ENCODE data around the gene TMEM238. TPM values are rescaled to one million over a fixed set of nuclear protein-coding genes. Genes with fewer than 3 reads are reported as not detected.

Gene TMEM238
- total and polyA plus RNA-seq, 9 of the 15 experiments (the other 6 are each of a cell fraction or from before 2014, with no cell fraction given): 0.18 to 5.1 (median 1.3) TPM; not detected in 4

- no peak overlapping the region for H2AFZ ChIP-seq (ENCODE audit: low read depth, low read length)
- peaks cover 34% of the 10 kb centered on the region for H3K36me3 ChIP-seq (ENCODE audit: control insufficient read depth, insufficient read depth, low read length)
- no TSS peak for BruUV-seq (replicated peaks)
- 47% methylated on average over 17 of the region's 18 CpGs for whole genome bisulfite sequencing (ENCODE audit: insufficient coverage, low coverage, missing lambda C conversion rate)
- H3K4me1 ChIP-seq (replicated peaks in 1 of 2; ENCODE audit: control insufficient read depth in 2 of 2, insufficient read depth in 2 of 2, low read length in 2 of 2): peaks cover 32 to 45% of the 10 kb centered on the region in 2 experiments
- H3K4me2 ChIP-seq (ENCODE audit: insufficient read depth, low read length): no peak overlapping the region
- no peak for FAIRE-seq
- no peak overlapping the region for H3K27ac ChIP-seq (ENCODE audit: extremely low read depth, low read depth, low read length)
- 0 out of 2 replicates have a peak, but pooled peaks have one; percentile 18 for TF ChIP-seq ZBTB7A (IDR thresholded peaks at IDR 0.05; ENCODE audit: borderline replicate concordance, control insufficient read depth, low read depth, low read length)
- 0 out of 2 replicates have a peak, but pooled peaks have one; percentile 35 for TF ChIP-seq ZNF175 (CRISPR knock-in tag; IDR thresholded peaks at IDR 0.05; ENCODE audit: low read depth)
- TF ChIP-seq ZNF764 (CRISPR knock-in tag; IDR thresholded peaks at IDR 0.05; ENCODE audit: low read depth): no peak
- peak; percentile 53 for TF ChIP-seq ATF3 (IDR thresholded peaks at IDR 0.05)
- no peak for TF ChIP-seq ATF3 (CRISPR knock-in tag; conservative IDR thresholded peaks at IDR 0.05)
- TF ChIP-seq PKNOX1 (IDR thresholded peaks at IDR 0.05): peak; percentile 86
- TF ChIP-seq EGR1 (conservative IDR thresholded peaks at IDR 0.05): 0 out of 2 replicates have a peak, but pooled peaks have one; percentile 30
- no peak for TF ChIP-seq E2F3 (CRISPR knock-in tag; IDR thresholded peaks at IDR 0.05)
- TF ChIP-seq CEBPG (CRISPR knock-in tag; IDR thresholded peaks at IDR 0.05): peak; percentile 60; the same call in 1 of the 2 replicates
- no peak; a peak in 1 of 4 replicates for TF ChIP-seq CEBPG (tag; conservative IDR thresholded peaks at IDR 0.05 in 1 of 2, IDR thresholded peaks at IDR 0.05 in 1 of 2)
- ChIA-PET POLR2A (interaction anchor here (12.9 kb wide), 1 partner anchor 12 kb away, joined by 195 read pairs; the partner anchor contains the start of gene UBE2S), CTCF (ENCODE audit: low intra/inter-chr PET ratio) (no interaction called here)
- H3K9me1 ChIP-seq (ENCODE audit: control insufficient read depth, insufficient read depth, low read length): peaks cover 19% of the 10 kb centered on the region
- no peak overlapping the region for H3K9ac ChIP-seq (ENCODE audit: insufficient read depth in 1 of 2, low read depth in 2 of 2, low read length in 2 of 2)
- H3K27me3 ChIP-seq (ENCODE audit: control insufficient read depth in 2 of 2, insufficient read depth in 2 of 2, low read length in 2 of 2): no peaks in the 10 kb centered on the region
- no peak for ATAC-seq
- no peaks in the 10 kb centered on the region for H3K9me3 ChIP-seq (replicated peaks; ENCODE audit: control insufficient read depth, insufficient read depth, low read depth, low read length)
- in situ Hi-C loops (cut with MboI): no loop called here
- peaks cover 19% of the 10 kb centered on the region for H3K79me2 ChIP-seq (ENCODE audit: control insufficient read depth, insufficient read depth, low read length)
- no peak overlapping the region for H3K4me3 ChIP-seq
- peak in 1 of 4 experiments; percentile 28 for DNase-seq (ENCODE audit: extremely low read depth in 1 of 4, low spot score in 3 of 4)
- intact Hi-C loops (cut with micrococcal nuclease): no loop called here
- H4K20me1 ChIP-seq (replicated peaks; ENCODE audit: control insufficient read depth, insufficient read depth, low read length): peaks cover 34% of the 10 kb centered on the region
These were observed 9.0 kb upstream of the TMEM238 start for GRCh38 chr19:55392820-55393761.

Data from K562 (cell line).